Thyroid gland (tissue), 4 donors: ENCODE results near the gene PPP1R1B.

Experiments
- POLR2A ChIP-seq, 2 donors: fragments of 450-650 bp; IDR thresholded peaks; one replicate each; pipeline ENCODE4 v1.6.1; 2017; ENCODE audit warnings: antibody characterized with exemption in 2 of 2, mild to moderate bottlenecking in 2 of 2, moderate library complexity in 1 of 2
- TF ChIP-seq, protein P1 (sequence below), 6 experiments: fragments of 200-600 bp in 3 of 6; fragments of 450-650 bp in 3 of 6; sonication (generic) in 3 of 6; IDR thresholded peaks; one replicate each; pipeline ENCODE4 v1.5.1; 2016 to 2019; ENCODE audit warnings: antibody characterized with exemption in 6 of 6, mild to moderate bottlenecking in 2 of 6, inconsistent platforms in 1 of 6, moderate library complexity in 1 of 6

DNA sequence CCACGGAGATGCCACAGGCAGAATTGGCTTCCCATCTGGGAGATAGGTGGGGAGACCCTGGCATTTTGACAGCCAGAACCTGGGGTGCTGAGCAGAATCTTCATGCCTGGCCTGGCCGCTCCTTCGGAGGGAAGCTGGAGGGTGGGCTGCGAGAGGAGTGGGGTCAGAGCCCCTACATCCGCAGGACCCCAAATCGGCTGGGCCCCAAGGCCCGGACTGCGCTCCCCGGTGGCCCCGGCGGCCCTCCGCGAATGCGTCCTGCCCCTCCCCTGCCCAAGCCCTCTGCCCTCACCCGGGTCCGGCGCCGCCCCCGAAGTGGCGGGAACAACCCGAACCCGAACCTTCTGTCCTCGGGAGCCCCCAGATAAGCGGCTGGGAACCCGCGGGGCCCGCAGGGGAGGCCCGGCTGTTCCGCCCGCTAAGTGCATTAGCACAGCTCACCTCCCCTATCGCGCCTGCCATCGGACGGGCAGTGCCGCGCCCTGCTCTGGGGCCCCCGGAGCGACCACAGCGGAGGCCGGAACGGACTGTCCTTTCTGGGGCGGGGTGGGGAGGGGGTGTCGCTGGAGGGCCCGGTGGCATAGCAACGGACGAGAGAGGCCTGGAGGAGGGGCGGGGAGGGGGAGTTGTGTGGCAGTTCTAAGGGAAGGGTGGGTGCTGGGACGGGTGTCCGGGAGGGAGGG, 40.7 kb downstream of the PPP1R1B start:
- TF ChIP-seq, protein P1, sequence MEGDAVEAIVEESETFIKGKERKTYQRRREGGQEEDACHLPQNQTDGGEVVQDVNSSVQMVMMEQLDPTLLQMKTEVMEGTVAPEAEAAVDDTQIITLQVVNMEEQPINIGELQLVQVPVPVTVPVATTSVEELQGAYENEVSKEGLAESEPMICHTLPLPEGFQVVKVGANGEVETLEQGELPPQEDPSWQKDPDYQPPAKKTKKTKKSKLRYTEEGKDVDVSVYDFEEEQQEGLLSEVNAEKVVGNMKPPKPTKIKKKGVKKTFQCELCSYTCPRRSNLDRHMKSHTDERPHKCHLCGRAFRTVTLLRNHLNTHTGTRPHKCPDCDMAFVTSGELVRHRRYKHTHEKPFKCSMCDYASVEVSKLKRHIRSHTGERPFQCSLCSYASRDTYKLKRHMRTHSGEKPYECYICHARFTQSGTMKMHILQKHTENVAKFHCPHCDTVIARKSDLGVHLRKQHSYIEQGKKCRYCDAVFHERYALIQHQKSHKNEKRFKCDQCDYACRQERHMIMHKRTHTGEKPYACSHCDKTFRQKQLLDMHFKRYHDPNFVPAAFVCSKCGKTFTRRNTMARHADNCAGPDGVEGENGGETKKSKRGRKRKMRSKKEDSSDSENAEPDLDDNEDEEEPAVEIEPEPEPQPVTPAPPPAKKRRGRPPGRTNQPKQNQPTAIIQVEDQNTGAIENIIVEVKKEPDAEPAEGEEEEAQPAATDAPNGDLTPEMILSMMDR (IDR thresholded peaks at IDR 0.05): no peak
- no peak for TF ChIP-seq POLR2A (IDR thresholded peaks at IDR 0.05)
